SIG-M5 treated with dmso at 0.1 percent for 504 hours (cell line): ENCODE results near the gene MEGF11.
"Not testable (repeated sequence)": the region's sequence is repeated elsewhere in the genome, so short reads cannot be mapped to it uniquely, and the experiment has no call there.

Source experiments
- DNase-seq: peaks from one replicate; lab custom pipeline; 2025; ENCODE audit not compliant: unreplicated experiment; lab: John Stamatoyannopoulos, UW

MEGF11 gene

GRCh38 chr15:65906396-65906795 is 347.2 kb downstream of the MEGF11 start:
- peak; percentile 11 for DNase-seq

GRCh38 chr15:65904301-65904700 is 349.2 kb downstream of the MEGF11 start:
- DNase-seq, result no peak

GRCh38 chr15:65903296-65904073 is 350.1 kb downstream of the MEGF11 start:
- DNase-seq, result no peak

- peak; percentile 98 for DNase-seq
Measured at GRCh38 chr15:65902373-65902772, 351.2 kb downstream of the MEGF11 start.

GRCh38 chr15:65901836-65902235 is 351.7 kb downstream of the MEGF11 start:
- no peak for DNase-seq

- DNase-seq, result no peak
Measured at GRCh38 chr15:65901336-65901735, 352.2 kb downstream of the MEGF11 start.

GRCh38 chr15:65900488-65900887 is 353.1 kb downstream of the MEGF11 start:
- no peak for DNase-seq

- no peak for DNase-seq
Measured at GRCh38 chr15:65896236-65896635, 357.3 kb downstream of the MEGF11 start.

GRCh38 chr15:65893060-65893459 is 360.5 kb downstream of the MEGF11 start:
- no peak for DNase-seq

- DNase-seq, result no peak
Measured at GRCh38 chr15:65888981-65889380, 364.6 kb downstream of the MEGF11 start.

- DNase-seq, result no peak
Measured at GRCh38 chr15:65887565-65887964, 366.0 kb downstream of the MEGF11 start.

- no peak for DNase-seq
Measured at GRCh38 chr15:65885668-65886218, 367.8 kb downstream of the MEGF11 start.

GRCh38 chr15:65884511-65884910 is 369.0 kb downstream of the MEGF11 start:
- no peak for DNase-seq

- DNase-seq, result no peak
Measured at GRCh38 chr15:65883571-65883970, 370.0 kb downstream of the MEGF11 start.

- no peak for DNase-seq
Measured at GRCh38 chr15:65881766-65882434, 371.6 kb downstream of the MEGF11 start.

GRCh38 chr15:65877749-65878148 is 375.8 kb downstream of the MEGF11 start:
- DNase-seq, result no peak

- no peak for DNase-seq
Measured at GRCh38 chr15:65875458-65875857, 378.1 kb downstream of the MEGF11 start.

GRCh38 chr15:65873256-65873655 is 380.3 kb downstream of the MEGF11 start:
- peak; percentile 2 for DNase-seq

- DNase-seq, result not testable (repeated sequence)
Measured at GRCh38 chr15:65872596-65872995, 381.0 kb downstream of the MEGF11 start.

GRCh38 chr15:65871886-65872285 is 381.7 kb downstream of the MEGF11 start:
- DNase-seq, result not testable (repeated sequence)

GRCh38 chr15:65870889-65871533 is 382.5 kb downstream of the MEGF11 start:
- DNase-seq, result peak; percentile 82
